Spinal cord (tissue), 10 donors: ENCODE measurements around the gene SUN5. TPM values are rescaled to one million over a fixed set of nuclear protein-coding genes. Genes with fewer than 3 reads are reported as not detected.
A peak's percentile ranks its signal among the peaks of the same experiment; 100 is the strongest.
"Not testable (repeated sequence)": the region's sequence is repeated elsewhere in the genome, so short reads cannot be mapped to it uniquely, and the experiment has no call there.

Source experiments
- DNase-seq, 6 donors: peaks; one replicate each; pipeline versions ENCODE4 v3.0.0 to v3.0.0-alpha.2; 2013 to 2015; ENCODE audit warnings: low spot score in 6 of 6, low read depth in 4 of 6
- H3K27ac ChIP-seq: one replicate; pipeline ENCODE4 v1.5.1; 2013; ENCODE audit warnings: low read depth, low read length, control low read depth
- H3K27me3 ChIP-seq: one replicate; pipeline ENCODE4 v1.6.1; 2013; ENCODE audit warnings: low read length; ENCODE audit not compliant: control insufficient read depth, insufficient read depth
- H3K36me3 ChIP-seq: one replicate; pipeline ENCODE4 v1.6.1; 2013; ENCODE audit warnings: low read length; ENCODE audit not compliant: control insufficient read depth, insufficient read depth
- H3K4me1 ChIP-seq: one replicate; pipeline ENCODE4 v1.6.1; 2013; ENCODE audit warnings: low read length; ENCODE audit not compliant: control insufficient read depth, insufficient read depth
- H3K4me3 ChIP-seq: one replicate; pipeline ENCODE4 v1.5.1; 2013; ENCODE audit warnings: low read depth, low read length, control low read depth
- H3K9me3 ChIP-seq: one replicate; pipeline ENCODE4 v1.6.1; 2013; ENCODE audit warnings: low read length; ENCODE audit not compliant: control insufficient read depth, insufficient read depth
- WGBS: methylation state at CpG from one replicate; pipeline ENCODE4 v1.1.5; 2013; ENCODE audit warnings: missing lambda C conversion rate; ENCODE audit not compliant: insufficient coverage; 5-methylcytosine and 5-hydroxymethylcytosine counted together
- polyA plus RNA-seq, 2 donors: library from polyadenylated mRNA; unstranded; fragments of 120-200 nt; gene quantifications; one replicate each; pipeline ENCODE4 v1.2.1, GENCODE V29; 2013; ENCODE audit not compliant: insufficient read length in 2 of 2
- total RNA-seq, 2 donors: library from RNA; depleted of rRNA in 1 of 2; stranded (reverse); fragments of 120-200 nt in 1 of 2; fragments of >200 nt in 1 of 2; gene quantifications; one replicate each; pipeline versions ENCODE4 v1.2.3 to v1.2.4, GENCODE V29; 2013 to 2014
- donor health status: healthy.

The SUN5 gene
- total and polyA plus RNA-seq, 4 donors = not detected

DNA sequence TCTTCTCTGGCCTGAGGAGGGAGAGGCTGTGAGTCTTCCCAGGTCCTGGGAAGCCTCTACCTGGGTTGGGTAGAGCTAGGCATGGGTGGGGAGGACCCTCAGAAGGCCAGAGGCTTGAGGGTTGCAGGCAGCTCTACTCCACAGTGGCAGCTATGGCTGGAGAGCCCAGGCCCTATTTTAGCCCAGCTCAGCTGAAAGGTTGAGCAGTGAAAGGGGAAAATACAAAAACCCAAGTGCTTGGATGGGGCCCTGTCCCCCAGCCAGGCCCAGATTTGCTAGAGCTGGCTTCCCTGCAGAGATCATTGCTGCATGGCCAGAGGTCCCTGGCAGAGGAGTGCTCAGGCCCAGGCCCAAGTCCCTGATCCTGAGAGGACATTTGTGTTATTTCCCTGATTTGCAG, 45.7 kb downstream of the SUN5 start:
- DNase-seq = no peak

DNA sequence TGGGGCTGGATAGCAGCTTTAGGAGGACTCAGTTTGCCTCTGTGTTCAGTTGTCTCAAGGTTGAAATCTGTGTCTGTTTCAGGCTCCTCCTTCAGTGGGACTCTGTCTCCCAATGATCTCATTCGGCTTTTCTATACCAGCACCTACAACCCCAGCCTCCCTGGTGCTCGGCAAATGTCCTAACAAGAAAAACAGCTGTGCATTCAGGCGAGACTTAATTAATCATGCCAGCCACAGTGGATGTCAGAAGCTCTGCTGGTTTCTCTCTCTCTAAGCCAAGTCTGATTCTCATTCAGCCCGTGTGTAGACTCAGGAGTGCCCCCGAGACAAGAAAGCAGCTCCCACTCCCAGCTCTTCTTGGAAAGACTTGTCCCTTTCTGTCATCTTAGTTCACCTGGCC, 46.8 kb downstream of the SUN5 start:
- no peaks in the 10 kb centered on the region for H3K27me3 ChIP-seq
- WGBS = 47% methylated on average over 5 of the region's 5 CpGs
- no peaks in the 10 kb centered on the region for H3K4me1 ChIP-seq
- H3K4me3 ChIP-seq = no peak overlapping the region
- H3K9me3 ChIP-seq = peaks cover 6% of the 10 kb centered on the region
- no peak overlapping the region for H3K27ac ChIP-seq
- no peaks in the 10 kb centered on the region for H3K36me3 ChIP-seq
- no peak for DNase-seq

More for the DNA sequence above, 45.7 kb downstream of the SUN5 start:
- Histone ChIP-seq H3K27me3 (no peaks in the 10 kb centered on the region), H3K27ac (no peak overlapping the region), H3K4me3 (no peak overlapping the region), H3K36me3 (no peaks in the 10 kb centered on the region), H3K4me1 (no peaks in the 10 kb centered on the region), H3K9me3 (peaks cover 6% of the 10 kb centered on the region)

DNA sequence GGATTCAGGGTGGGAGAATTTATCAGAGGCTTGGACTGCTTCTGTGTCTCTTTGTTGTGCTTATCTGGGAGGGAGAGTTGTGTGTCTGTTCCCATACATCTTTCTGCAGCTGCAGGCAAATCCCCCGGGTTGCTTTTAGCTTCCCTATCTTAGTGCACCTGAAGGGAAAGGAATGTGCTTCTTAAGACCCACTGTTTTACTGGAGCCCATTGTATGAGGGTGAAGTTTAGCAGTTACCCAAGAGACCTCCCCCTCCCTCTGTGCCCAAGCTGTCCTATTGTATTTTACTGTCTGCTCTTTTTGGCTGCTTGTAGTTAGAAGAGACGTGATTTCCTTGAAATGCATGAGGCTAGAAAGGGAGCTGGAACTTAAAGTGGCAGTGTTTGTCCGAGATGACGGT, 53.7 kb downstream of the SUN5 start:
- no CpG with 5 or more reads among the region's 4 CpGs for WGBS
- not testable (repeated sequence) for H3K4me1 ChIP-seq, H3K27ac ChIP-seq, H3K36me3 ChIP-seq, H3K9me3 ChIP-seq, H3K4me3 ChIP-seq, H3K27me3 ChIP-seq
- DNase-seq = peak in 3 of 6 donors; percentile 25 to 69 (median 26)

DNA sequence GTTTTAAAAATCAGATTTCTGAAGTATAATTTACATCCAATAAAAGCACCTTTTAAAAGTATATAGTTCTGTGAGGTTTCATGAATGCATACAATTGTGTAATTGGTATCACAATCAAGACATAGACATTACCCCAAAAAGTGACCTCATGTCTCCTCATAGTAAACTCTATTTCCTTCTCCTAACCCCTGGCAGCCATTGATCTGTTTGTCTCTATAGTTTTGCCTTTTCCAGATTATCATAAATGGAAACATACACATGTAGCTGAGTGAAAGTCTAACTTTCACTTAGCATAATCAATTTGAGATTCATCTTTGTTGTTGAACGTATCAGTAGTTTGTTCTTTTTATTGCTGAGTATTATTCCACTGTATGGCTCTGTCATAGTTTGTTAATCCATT, 57.6 kb downstream of the SUN5 start:
- H3K36me3 ChIP-seq = no peaks in the 10 kb centered on the region
- DNase-seq = no peak
- no peaks in the 10 kb centered on the region for H3K27me3 ChIP-seq
- no peaks in the 10 kb centered on the region for H3K4me1 ChIP-seq
- no CpG with 5 or more reads among the region's 1 CpG for WGBS
- H3K4me3 ChIP-seq = no peak overlapping the region
- H3K27ac ChIP-seq = no peak overlapping the region
- H3K9me3 ChIP-seq = no peaks in the 10 kb centered on the region

DNA sequence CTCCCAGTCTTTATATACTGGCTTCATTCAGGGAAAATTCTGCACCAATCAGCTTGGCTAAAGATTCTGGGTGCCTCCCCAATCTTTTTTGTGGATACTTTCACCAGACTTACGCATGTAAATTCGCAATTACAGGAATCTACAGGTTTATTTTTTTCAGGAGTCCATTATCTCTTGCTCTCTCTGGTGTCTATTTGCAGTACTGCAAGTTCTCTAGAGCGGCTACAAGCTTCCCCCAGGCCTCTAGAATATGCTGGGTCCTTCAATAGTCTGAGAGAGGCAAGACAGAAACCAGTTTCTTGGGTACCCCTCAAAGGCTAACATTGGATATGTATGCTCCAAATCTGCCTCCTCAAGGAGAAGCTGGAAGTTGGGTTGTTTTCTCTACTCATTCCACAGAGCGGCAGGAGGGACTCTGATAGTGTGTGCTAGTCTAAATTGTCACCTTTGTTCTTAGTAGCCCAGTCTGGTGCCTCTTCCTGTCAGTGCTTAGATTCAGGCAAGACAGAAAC, 58.5 kb downstream of the SUN5 start:
- Histone ChIP-seq H3K4me1 (no peaks in the 10 kb centered on the region), H3K4me3 (no peak overlapping the region), H3K27ac (no peak overlapping the region), H3K27me3 (no peaks in the 10 kb centered on the region), H3K9me3 (no peaks in the 10 kb centered on the region), H3K36me3 (no peaks in the 10 kb centered on the region)
- WGBS = 50% methylated on average over 3 of the region's 4 CpGs
- peak in 1 of 6 donors; percentile 34 for DNase-seq

DNA sequence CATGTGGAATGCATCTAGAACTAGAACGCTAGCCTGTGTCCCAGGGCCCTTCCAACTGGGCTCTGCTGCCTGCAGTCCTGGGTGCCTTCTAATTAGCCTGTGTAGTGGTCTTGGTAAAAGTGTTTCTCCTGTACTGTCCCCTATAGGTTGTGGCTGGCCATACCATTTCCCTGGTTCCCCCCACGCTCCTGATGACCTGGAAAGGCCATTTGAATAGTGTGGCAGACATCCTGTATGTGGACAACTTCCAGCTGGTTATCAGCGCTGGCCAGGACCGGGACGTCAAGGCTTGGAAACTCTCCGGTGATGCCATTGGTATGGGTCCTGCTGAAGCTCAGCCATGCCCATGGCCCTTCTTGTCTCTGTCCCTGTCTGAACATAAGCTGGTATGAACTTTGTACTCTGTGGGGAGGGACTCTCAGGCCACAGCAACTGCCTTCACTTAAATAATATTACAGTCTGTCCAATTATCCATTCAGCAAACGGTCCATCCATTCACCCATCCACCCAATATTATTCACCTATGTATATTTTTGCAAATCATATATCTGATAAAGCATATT, 60.7 kb downstream of the SUN5 start:
- Histone ChIP-seq H3K9me3 (no peaks in the 10 kb centered on the region), H3K27me3 (no peaks in the 10 kb centered on the region), H3K4me3 (no peak overlapping the region), H3K27ac (no peak overlapping the region), H3K36me3 (no peaks in the 10 kb centered on the region), H3K4me1 (no peaks in the 10 kb centered on the region)
- no peak for DNase-seq
- 81% methylated on average over 6 of the region's 7 CpGs for WGBS

DNA sequence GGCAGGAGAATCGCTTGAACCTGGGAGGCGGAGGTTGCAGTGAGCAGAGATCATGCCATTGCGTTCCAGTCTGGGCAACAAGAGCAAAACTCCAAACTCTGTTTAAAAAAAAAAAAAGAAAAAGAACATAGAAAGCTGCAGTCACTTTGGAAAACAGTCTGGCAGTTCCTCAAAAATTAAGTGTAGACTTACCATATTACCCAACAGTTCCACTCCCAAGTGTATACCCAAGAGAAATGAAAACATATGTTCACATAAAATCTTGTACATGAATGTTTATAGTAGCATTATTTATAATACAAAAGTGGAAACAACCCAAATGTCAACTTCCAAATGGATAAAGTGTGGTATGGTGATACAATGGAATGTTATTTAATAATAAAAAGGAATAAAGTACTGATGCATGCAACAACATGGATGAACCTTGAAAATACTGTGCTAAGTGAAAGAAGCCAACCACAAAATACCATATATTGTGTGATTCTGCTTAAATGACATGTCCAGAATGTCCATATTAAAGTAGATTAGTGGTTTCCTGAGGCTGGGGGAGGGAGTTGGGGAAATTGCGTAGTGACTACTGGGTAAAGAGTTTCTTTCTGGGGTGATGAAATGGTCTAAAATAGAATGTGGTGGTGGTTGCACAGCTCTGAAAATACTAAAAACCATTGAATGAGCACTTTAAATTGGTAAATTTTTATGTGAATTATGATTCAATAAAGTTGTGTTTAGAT, 62.9 kb downstream of the SUN5 start:
- H3K4me1 ChIP-seq = no peaks in the 10 kb centered on the region
- no peak overlapping the region for H3K27ac ChIP-seq
- WGBS = 100% methylated on average over 1 of the region's 4 CpGs
- no peak for DNase-seq
- no peaks in the 10 kb centered on the region for H3K36me3 ChIP-seq
- no peaks in the 10 kb centered on the region for H3K27me3 ChIP-seq
- no peaks in the 10 kb centered on the region for H3K9me3 ChIP-seq
- no peak overlapping the region for H3K4me3 ChIP-seq

DNA sequence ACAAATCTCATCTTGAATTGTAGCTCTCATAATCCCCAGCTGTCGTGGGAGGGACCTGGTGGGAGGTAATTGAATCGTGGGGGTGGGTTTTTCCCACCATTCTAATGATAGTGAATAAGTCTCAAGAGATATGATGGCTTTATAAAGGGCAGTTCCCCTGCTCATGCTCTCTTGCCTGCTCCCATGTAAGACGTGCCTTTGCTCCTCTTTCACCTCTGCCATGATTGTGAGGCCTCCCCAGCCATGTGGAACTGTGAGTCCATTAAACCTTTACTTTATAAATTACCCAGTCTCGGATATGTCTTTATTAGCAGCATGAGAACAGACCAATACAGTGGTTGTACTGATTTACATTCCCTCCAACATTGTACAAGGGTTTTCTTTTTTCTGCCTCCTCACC, 69.7 kb downstream of the SUN5 start:
- Histone ChIP-seq H3K4me1 (no peaks in the 10 kb centered on the region), H3K9me3 (no peaks in the 10 kb centered on the region), H3K4me3 (no peak overlapping the region), H3K36me3 (no peaks in the 10 kb centered on the region), H3K27ac (no peak overlapping the region), H3K27me3 (no peaks in the 10 kb centered on the region)
- 83% methylated on average over 1 of the region's 4 CpGs for WGBS
- DNase-seq = no peak
